Type B pancreatic cell (in vitro differentiated cells): ENCODE data around the gene GADD45G. TPM values are rescaled to one million over a fixed set of nuclear protein-coding genes. Genes with fewer than 3 reads are reported as not detected.

Experiments used
- DNase-seq: peaks from one replicate; pipeline ENCODE4 v3.0.0; 2021; ENCODE audit warnings: mixed read lengths; ENCODE audit not compliant: unreplicated experiment; ENCODE audit errors: extremely low spot score
- H3K27ac Mint-ChIP-seq: 2 replicates; pipeline ENCODE4 v1.8.0; 2021; ENCODE audit warnings: mild to moderate bottlenecking, mixed read lengths
- H3K27me3 Mint-ChIP-seq: 2 replicates; pipeline ENCODE4 v1.8.0; 2021; ENCODE audit warnings: mixed read lengths
- H3K36me3 Mint-ChIP-seq: 2 replicates; pipeline ENCODE4 v1.8.0; 2021; ENCODE audit warnings: mixed read lengths
- H3K4me1 Mint-ChIP-seq: one replicate; pipeline ENCODE4 v1.8.0; 2021; ENCODE audit warnings: mixed read lengths; ENCODE audit not compliant: unreplicated experiment
- H3K4me3 Mint-ChIP-seq: 2 replicates; pipeline ENCODE4 v1.8.0; 2021; ENCODE audit warnings: mild to moderate bottlenecking, mixed read lengths
- H3K9me3 Mint-ChIP-seq: 2 replicates; pipeline ENCODE4 v1.8.0; 2021; ENCODE audit warnings: mixed read lengths
- total RNA-seq: library from RNA; stranded (reverse); gene quantifications from 2 replicates; pipeline ENCODE4 v1.2.1, GENCODE V29; 2021; ENCODE audit warnings: low replicate concordance
- TF ChIP-seq, protein P1 (sequence below): fragments of 200-600 bp; sonication (generic); conservative IDR thresholded peaks from 2 replicates; pipeline ENCODE4 v1.5.0; 2021; ENCODE audit warnings: antibody characterized with exemption, mild to moderate bottlenecking

GADD45G gene
- total RNA-seq, 1 donor from 2014 or later, result 12.2 TPM

GRCh38 chr9:89590415-89590814 is 14.4 kb upstream of the GADD45G start:
- Mint-ChIP-seq H3K36me3 (no peaks in the 10 kb centered on the region), H3K4me1 (peaks cover 6% of the 10 kb centered on the region), H3K9me3 (no peaks in the 10 kb centered on the region), H3K27me3 (peaks cover 7% of the 10 kb centered on the region), H3K27ac (no peak overlapping the region), H3K4me3 (no peak overlapping the region)
- DNase-seq, result no peak
- TF ChIP-seq, protein P1, sequence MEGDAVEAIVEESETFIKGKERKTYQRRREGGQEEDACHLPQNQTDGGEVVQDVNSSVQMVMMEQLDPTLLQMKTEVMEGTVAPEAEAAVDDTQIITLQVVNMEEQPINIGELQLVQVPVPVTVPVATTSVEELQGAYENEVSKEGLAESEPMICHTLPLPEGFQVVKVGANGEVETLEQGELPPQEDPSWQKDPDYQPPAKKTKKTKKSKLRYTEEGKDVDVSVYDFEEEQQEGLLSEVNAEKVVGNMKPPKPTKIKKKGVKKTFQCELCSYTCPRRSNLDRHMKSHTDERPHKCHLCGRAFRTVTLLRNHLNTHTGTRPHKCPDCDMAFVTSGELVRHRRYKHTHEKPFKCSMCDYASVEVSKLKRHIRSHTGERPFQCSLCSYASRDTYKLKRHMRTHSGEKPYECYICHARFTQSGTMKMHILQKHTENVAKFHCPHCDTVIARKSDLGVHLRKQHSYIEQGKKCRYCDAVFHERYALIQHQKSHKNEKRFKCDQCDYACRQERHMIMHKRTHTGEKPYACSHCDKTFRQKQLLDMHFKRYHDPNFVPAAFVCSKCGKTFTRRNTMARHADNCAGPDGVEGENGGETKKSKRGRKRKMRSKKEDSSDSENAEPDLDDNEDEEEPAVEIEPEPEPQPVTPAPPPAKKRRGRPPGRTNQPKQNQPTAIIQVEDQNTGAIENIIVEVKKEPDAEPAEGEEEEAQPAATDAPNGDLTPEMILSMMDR, result no peak

- TF ChIP-seq, protein P1, result no peak
- Mint-ChIP-seq H3K9me3 (no peaks in the 10 kb centered on the region), H3K27me3 (peaks cover 11% of the 10 kb centered on the region), H3K4me1 (peaks cover 6% of the 10 kb centered on the region), H3K4me3 (no peak overlapping the region), H3K36me3 (no peaks in the 10 kb centered on the region), H3K27ac (no peak overlapping the region)
- DNase-seq, result no peak
These were observed 13.3 kb upstream of the GADD45G start for GRCh38 chr9:89591274-89592212.

- DNase-seq, result no peak
- Mint-ChIP-seq H3K9me3 (no peaks in the 10 kb centered on the region), H3K4me1 (peaks cover 6% of the 10 kb centered on the region), H3K27ac (no peak overlapping the region), H3K27me3 (peaks cover 11% of the 10 kb centered on the region), H3K4me3 (no peak overlapping the region), H3K36me3 (no peaks in the 10 kb centered on the region)
- TF ChIP-seq, protein P1, result no peak
These were observed 12.5 kb upstream of the GADD45G start for GRCh38 chr9:89592213-89592815.

GRCh38 chr9:89592963-89593726 is 11.7 kb upstream of the GADD45G start:
- Mint-ChIP-seq H3K27me3 (peaks cover 11% of the 10 kb centered on the region), H3K4me3 (no peak overlapping the region), H3K4me1 (peaks cover 6% of the 10 kb centered on the region), H3K9me3 (no peaks in the 10 kb centered on the region), H3K36me3 (no peaks in the 10 kb centered on the region), H3K27ac (peak overlapping the region; percentile 18)
- no peak for DNase-seq
- TF ChIP-seq, protein P1, result peak; percentile 60

GRCh38 chr9:89593727-89594427 is 10.9 kb upstream of the GADD45G start:
- Mint-ChIP-seq H3K4me3 (no peak overlapping the region), H3K27me3 (peaks cover 8% of the 10 kb centered on the region), H3K4me1 (peaks cover 6% of the 10 kb centered on the region), H3K9me3 (no peaks in the 10 kb centered on the region), H3K27ac (no peak overlapping the region), H3K36me3 (no peaks in the 10 kb centered on the region)
- DNase-seq, result no peak
- TF ChIP-seq, protein P1, result peak; percentile 70
